COLO829 (cell line): ENCODE measurements around the gene PLXDC2.

ENCODE experiments used
- DNase-seq: peaks from one replicate; pipeline ENCODE4 v3.0.0; 2012; ENCODE audit warnings: low spot score

The PLXDC2 gene

DNA sequence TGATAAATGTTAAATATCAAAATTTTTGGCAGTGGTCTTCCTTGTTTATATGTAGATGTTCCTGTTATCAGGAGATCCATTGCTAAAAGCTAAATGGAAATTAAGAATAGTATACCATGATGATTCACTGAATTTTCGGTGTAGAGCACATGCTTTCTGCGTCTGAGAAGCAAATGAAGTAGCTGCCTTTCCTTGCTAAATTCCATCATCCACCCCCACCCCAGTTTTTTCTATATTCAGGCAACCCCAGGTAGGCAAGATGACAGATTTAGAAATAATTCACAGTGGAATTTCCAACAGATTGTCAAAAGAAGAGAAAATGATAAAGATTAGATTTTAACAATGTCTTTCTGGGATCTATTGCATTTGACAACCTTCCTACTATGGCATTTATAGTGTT is 231.9 kb downstream of the PLXDC2 start:
- no peak for DNase-seq

DNA sequence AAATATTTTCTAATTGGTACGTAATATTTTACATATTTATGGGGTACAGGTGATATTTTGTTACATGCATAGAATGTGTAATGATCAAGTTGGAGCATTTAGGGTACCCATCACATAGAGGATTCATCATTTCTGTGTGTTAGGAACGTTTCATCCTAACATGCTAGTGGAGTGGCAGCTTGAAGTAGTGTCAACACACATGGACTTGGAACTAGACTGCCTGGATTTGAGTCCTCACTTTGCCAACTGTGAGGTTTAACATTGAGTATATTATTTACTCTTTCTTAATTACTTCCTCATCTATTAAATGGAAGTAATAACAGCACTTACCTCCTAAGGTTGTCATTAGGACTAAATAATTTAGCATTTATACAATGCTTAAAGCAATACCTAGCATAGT is 241.9 kb downstream of the PLXDC2 start:
- no peak for DNase-seq

DNA sequence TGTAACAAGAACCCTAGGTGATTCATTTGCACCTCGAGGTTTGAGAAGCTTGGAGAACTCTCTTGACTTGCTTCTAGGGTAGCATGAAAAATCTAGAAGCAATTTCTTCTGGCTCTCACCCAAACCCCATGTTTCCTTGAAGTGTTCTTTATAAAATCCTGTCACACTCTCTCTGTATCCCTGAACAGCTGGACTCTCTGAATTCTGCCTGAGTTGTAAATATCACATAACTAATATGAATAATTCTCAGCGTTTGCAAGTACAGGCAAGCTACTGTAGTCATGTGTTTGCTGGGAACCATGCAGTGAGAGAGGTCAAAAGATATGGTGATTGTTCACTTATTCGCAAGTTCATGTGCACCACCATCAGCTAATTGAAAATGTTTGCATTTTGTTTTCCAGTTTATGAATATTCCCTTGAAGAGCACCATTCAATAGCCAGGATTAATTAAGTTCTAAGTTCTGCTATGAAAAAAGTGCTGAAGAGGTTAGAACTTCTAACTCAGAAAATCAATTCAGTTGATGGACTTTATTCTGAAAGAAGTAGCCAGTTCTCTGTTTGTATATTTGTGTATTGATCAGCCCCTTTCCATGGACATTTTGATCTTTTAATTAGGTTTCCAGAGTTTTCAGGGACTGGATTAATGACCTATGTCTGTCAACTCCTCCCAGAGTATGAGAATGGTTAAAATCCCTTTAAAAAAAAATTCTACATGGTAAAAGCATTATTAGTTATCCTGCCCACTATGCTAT is 243.0 kb downstream of the PLXDC2 start:
- no peak for DNase-seq

DNA sequence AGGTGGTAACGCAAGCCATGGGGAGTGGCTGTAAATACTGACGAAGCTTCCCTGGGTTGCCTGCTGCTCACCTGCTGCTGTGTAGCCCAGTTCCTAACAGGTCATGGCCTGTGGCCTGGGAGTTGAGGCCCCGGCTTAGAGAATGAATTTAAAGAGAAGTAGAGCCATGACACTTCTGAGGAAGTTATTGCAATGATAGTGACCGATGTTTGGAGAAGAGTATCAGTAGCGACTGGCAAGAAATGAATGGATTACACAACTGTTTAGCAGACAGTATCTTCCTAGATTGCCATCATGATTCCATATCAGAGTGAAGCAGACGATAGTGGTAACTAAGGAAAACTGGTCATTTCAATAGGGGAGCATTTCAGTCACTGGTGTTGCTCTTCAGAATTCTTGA is 249.6 kb downstream of the PLXDC2 start:
- no peak for DNase-seq

DNA sequence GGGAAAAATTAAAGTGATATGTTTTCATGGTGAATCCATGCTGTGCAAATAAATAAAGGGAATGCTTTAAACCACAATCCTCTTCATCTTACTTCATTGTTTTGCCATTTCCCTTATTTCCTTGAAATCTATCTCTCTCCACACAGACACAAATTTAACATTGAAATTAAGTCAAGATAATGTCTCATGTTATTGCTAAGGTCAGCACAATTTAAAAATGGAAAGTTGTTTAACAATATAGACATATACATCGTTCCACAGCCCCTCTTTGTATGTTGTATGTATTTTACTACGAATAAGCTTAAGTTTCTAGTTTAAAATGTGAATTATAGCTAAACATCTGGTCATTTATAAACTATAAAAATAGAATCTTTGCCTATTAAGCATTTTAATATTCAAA is 256.9 kb downstream of the PLXDC2 start:
- no peak for DNase-seq

DNA sequence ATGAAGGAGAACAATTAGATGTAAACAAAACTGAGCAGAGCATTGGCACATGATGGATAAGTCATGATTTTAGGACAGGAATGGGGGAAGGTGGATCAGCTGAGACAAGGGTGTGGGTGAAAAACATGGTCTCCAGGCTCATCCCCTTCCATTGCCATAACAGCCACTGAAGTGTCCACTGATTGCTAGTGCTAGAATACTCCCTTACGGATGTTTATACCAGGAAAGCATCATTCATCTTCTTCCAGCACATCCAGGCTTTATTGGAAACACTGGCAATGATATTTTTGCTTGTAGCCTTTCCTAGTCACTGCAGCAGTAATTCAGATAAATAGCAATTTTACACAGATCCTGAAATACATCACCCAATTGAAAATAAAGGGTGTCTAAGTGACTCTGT is 259.5 kb downstream of the PLXDC2 start:
- DNase-seq: no peak

DNA sequence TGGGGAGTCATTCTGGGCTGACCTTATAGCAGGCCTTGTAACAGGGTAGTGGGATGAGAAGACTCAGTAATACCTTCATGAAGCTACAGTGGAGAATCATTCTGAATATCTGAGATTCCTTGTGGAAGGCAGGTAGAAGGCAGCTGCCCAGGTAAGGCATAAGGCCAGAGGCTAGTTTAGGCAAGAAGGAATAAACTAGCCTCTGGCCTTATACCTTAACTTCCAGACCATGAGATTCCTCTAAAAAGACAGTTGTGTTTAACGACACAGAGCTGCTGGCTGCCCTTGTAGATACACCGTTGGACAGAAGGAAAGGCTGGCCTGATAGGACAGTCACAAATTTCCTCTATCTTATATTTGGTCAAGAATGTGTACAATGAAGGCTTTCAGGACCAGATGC is 268.2 kb downstream of the PLXDC2 start:
- no peak for DNase-seq

DNA sequence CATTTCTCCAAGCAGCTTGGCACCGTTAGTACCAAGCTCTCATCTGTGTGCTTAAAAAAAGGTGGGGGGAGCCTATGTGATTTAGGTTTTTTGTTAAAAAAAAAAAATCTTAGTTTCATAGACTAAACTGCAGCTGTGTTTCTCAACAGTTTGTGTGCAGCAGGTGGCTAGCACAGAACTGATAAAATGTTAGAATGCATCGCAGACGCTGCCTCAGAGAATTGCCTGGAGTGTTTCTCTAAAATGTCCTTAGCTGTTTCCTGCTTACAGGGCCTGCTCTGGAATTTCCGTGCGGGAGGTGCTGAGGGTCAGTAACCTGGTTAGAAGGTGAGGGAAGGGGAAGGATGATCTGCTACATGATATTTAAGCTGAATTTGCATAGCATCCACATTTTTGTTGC is 268.9 kb downstream of the PLXDC2 start:
- DNase-seq: no peak

DNA sequence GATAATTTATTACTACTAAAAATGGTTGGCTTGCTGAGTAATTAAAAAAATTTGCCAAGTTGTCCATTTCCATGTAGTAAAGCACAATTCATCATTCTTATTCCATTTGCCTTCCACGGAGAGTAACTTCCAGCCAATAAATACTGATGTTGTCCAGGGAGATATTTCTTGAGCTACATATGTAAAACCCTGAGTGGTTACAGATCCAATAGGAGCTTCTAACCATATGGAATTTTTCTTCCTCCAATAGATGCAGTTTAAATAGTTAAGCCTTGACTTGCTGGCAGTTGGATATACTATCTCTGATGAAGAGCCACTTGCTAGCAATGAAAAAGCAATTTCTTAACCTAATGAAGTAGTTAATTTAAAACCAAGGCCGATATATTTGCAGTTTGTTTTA is 271.1 kb downstream of the PLXDC2 start:
- no peak for DNase-seq

DNA sequence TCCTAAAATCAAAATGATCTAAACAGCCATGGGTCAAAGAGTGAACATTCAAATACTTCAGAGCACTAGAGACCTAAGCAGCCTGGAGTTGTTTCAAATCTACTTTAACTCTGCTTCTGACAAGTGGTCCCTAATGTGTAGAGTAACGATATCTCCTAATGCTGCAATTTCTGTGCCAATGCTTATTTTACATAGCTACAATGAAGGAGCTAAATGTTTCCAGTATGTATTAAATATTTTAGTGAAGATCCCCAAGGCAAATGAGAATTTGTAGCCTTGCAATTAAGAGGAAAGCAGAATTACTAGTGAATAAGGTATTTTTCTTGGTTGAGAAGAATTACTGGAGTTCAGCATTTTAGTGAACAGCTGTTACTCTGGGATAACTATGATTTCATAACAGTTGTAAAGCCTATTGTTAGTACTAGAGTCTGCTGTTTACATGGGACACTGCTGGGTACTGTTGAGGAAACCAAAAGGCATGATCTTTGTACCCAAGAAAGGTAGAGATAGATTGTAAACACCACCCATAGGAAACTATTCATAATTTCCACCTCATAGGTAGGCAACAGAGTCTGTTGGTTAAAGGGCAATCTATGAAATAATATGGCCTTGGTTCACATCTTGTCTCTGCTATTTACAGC is 271.9 kb downstream of the PLXDC2 start:
- no peak for DNase-seq

DNA sequence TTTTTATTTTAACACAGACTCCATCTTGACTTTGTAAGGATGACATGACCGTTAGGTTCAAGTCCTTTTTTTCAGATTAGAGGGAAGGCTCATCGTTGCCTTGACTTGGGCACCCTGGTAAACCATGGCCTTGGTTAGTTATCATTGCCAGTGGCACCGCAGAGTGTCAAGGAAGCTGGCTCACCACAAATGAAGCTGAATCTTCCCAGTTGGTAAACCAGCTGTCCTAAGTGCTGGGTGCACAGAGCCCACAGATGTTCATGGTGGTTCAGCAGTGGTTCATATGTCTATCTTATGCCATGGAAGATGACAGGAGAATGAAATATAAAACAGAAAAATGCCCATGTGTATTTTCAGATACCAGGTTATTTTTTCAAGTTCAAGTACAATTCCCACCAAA is 273.6 kb downstream of the PLXDC2 start:
- DNase-seq: no peak

DNA sequence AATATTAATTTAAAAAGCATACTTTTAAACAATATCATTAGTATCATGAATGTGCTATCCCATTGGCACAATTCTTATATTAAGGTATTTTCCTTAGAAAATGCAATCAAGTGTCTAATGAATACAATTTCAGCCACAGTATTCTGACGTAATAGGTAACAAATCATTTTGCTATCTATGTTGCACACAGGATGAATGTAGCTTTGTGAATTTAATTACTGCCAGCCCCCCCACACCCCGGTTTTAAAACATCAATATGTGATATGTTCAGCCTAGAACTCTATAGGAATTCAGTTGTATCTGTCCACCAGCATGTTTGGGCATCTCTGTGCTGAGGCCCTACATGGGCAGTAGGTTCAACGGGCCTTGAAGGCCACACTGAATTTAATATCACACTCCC is 274.6 kb downstream of the PLXDC2 start:
- DNase-seq: no peak

DNA sequence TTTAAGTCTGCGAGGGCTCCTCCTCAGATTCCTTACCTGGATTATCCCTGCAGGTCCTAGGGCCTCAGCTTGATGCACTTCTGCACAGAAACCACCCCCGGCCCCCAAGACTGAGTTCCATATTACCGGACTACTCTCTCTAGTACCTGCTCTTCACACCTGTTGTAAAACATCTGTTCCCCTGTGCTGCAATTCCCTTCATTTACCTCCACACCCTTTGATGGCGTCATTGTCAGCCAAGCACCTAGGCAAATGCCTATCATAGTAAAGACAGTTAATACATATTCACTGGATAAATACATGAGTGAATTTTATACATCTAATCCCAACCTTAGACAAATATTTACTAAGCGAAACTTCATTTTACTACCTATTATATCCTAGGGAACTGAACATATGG is 275.5 kb downstream of the PLXDC2 start:
- no peak for DNase-seq

DNA sequence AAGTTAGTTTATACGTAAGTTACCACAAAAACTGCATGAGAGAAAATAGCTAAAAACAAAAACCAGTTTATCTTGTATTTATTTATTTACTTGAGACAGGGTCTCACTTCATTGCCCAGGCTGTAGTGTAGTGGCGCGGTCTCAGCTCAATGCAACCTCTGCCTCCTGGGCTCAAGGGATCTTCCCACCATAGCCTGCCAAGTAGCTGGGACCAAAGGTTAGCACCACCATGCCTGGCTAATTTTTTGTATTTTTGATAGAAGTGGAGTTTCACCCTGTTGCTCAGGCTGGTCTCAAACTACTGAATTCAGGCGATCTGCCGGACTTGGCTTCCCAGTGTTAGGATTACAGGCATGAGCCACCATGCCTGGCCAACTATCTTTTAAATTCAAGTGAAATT is 277.4 kb downstream of the PLXDC2 start:
- DNase-seq: no peak

DNA sequence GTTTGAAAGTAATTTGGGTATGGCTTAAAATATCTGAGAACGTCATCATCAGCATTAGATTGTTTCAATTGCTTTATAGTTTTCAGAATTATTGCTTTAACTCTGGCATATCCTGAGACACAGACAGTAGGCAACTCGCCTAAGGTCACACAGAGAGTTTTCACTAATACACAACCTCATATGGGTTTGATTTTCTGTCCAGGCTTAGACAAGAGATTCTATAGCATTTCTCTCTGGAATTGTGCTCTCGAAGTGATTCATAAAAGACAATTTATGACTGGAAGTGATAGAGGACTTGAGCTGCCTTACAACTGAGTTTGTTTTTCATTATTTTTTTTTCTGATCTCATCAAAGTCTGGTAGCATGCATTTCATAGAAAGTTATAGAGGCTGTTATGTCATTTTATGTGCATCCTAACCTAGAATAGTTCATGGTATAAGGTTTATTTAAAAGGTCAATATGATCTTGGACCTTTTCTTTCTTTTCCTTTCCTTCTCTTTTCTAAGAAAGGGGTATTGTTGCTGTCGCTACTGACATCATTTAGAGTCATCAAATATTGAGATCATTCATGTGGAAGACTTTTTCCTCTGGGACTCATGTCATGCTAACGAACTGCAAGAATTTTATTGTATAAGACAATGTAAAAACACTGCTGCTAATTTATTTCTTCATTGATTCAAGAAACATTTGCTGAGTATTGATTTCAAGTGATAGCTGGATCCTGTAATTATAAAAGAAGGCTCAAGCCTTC is 278.2 kb downstream of the PLXDC2 start:
- DNase-seq: no peak

DNA sequence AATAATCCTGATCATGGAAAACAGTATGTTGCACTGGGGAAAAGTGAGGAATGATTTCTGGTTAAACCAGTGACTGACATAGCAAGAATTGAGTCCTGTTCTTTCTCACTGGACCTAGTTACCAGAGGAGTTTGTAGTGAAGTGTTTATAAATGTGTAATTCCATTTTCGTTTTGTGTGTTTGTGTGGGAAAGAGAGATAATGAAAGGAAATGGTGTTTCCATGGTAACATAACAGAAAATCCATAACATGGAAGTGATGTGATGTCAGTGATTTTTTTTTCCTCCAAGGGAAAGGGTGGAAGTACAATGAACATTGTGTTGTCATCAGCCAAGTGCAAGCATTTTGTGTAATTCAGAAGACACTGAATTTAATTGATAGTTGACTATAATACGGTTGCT is 283.9 kb downstream of the PLXDC2 start:
- DNase-seq: no peak

DNA sequence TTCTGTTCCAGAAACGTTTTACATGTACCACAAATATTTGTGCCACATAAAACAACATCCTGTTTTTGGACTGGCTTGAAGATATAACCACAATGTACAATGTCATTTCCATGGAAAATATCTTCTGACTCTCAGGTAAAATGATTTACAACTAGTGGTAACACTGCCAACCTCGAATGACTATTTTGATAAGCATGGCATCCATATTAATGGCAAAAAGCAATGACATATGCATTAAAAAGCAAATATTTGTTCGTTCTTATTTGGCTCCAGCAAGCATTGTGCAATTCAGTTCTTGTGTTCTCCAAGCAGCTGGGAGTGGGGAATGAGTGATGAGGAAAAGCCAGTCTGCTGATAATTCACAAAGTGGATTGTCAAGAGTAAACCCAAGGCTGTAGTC is 289.0 kb downstream of the PLXDC2 start:
- DNase-seq: no peak

DNA sequence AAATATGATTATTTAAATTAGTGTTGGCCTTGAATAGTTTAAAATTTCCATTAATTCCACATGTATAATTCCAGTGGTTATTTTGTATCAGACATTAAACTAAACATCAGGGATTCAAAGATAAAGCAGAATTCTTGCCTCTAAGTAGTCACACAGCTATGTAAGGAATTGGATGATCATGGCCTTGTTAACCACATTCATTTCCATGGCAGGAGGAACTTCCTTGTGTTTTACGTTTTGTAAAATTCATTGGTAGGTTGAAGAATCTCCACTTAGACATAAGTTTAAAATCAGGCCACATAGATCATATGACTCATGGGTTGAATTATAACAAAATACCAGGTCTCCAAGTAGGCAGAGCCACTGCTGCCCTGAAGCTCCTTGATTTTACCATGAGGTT is 289.7 kb downstream of the PLXDC2 start:
- DNase-seq: no peak

DNA sequence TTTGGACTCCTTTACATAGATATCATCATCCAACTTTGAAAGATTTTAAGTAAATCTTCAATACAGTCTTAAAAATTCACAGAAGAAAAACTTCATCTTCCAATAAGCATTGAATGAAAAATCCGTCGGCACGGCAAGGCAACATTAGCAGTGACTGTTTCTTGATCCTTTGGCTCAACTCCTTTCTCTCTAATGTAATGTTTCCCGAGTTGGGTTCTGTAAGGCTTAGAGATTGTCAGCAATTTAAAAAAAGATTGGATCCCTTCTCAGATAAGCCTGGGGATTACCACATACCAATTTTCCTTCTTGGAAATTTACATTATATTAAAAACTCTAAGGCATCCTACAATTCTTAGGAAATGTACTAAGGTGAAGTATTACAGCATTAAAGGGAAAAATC is 291.8 kb downstream of the PLXDC2 start:
- DNase-seq: no peak

DNA sequence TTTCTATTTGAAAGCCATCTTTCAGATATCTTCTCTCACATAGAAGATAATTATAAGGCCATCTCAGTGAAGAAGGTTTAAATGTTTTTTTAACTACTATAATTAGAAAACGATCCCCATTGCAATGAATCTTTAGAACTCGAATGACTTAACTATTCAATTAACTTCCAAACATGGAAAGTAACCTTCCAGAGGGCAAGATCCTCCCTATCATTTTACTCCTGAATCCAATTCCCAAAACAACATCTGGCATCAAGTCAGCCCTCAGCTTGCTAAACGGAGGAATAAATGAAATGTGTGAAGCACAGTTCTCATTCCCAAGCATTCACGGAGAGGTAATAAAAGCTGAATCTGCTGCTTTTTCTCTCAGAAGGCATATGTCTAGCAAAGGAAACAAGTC is 293.4 kb downstream of the PLXDC2 start:
- no peak for DNase-seq

DNA sequence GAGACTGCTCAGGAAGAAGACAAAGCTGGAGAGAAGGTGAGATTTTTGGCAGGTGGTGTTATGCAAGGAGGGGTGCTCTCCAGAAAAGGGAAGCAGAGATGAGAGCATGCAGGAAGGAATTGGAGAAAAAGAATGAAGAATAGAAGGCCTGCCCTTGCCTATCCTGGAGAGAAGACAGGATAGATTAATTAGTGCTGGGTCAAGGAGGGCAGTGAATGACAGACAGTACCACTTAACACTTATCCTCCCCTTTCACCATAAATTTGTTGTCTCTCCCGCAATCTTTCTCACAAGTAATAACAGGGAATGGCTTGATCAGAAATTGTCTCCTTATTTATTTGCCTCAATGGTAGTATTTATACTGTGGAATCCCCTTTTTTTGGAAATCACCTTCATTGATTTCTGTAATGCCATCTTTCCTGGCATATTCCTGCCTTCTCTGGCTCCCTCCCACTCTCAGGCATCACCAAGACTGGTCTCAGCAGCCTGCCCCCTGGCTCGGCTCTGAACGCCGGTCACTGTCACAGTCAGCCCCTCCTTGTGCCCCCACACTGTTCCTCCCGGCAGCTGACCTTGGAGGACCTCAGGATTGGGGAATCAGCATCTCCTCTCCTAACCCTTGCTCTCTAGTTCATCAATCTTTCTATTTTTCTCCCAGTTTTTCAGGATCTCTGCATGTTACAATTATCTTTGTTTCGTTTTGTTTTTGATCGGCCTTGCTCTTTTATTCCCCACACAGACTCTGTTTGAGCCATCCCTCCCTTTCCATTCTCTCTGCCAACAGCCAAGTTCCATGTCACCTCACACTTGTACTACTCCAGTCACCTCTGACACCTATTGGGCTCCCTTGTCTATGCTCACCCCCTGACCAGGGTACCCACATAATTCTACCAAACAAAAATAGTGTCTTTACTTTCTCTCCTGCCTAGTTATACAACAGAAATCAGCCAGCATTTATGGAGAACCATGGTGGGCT is 294.2 kb downstream of the PLXDC2 start:
- DNase-seq: no peak

DNA sequence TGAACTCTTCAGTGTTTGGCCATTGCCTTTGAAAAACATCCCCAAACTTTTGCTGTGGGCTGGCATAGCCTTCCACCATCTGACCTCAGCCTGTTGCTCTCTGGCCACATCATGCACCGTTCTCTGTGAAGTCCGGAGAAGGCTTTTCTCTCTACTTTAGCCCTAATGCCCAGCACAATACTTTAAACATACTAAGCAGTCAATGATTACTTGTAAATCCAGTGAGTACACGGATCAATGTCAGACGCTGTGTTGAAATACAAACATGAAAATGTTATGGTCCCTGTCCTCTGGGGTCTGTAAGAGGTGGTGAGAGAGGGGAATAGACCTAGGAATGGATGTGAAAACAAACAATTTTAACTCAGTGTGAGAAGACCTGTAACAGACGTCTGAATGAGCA is 297.9 kb downstream of the PLXDC2 start:
- DNase-seq: no peak
